HG02970 (cell line): ENCODE results near the gene DUSP23.

Experiments used
- ATAC-seq: cut with Tn5 transposase; IDR thresholded peaks from one replicate; pipeline ENCODE4 v1.9.1; 2021; ENCODE audit warnings: mild to moderate bottlenecking, moderate library complexity, moderate number of reproducible peaks; ENCODE audit not compliant: unreplicated experiment, low FRiP score

The DUSP23 gene

DNA sequence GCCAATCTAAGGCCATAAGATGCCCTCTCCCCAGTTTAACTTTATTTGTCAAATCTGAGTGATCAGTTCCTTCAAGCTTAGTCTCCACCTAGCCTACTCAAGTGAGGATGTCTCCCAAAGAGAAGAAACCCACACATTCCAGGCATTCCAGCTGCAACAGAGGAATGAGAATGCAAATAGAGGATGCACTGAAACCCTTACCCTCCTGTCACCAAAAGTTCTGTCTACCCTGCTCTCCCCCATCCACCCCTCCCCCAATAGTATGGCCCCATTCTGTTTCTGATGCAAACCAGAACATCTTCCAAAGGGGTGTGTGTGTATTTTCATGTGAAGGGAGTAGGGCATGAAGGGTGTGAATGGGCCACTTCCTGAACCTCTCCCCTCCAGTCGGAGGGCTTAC is 3.0 kb downstream of the DUSP23 start:
- no peak for ATAC-seq

DNA sequence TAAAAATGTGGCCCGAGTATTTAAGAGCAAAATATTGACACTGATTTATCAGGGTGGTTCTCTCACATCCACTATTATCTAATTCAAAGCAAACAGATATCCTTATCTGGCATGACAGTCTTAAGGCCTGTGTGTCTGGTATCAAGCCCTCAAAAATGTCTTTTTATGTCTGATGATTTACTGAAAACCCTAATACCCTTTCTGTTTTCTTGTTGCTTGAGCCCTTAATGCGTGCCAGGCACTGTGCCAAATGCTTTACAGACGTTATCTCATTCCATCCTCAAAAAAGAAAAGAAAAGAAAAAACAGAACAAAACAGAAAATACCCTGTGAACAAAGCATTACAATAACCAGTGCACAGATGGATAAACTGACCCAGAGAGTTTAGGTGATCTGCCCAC is 5.7 kb downstream of the DUSP23 start:
- ATAC-seq, result no peak

DNA sequence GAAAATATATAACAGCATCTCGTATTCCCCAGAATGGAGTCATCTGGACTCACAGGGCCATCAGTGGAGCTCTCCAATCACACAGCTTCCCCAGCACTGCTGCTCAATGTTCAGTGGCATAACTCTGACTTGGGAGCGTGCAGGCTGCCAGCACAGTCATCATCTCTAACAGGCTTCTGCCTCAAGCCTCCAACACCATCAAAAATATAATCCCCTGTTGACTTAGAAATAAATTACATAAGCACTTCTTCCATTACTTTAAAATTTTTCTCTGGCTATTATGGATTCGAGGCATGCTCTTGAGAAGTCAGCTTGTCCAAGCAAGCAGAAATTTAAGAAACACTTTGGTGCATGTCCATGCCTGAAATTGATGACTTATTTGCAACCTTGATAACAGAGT is 6.2 kb downstream of the DUSP23 start:
- no peak for ATAC-seq

DNA sequence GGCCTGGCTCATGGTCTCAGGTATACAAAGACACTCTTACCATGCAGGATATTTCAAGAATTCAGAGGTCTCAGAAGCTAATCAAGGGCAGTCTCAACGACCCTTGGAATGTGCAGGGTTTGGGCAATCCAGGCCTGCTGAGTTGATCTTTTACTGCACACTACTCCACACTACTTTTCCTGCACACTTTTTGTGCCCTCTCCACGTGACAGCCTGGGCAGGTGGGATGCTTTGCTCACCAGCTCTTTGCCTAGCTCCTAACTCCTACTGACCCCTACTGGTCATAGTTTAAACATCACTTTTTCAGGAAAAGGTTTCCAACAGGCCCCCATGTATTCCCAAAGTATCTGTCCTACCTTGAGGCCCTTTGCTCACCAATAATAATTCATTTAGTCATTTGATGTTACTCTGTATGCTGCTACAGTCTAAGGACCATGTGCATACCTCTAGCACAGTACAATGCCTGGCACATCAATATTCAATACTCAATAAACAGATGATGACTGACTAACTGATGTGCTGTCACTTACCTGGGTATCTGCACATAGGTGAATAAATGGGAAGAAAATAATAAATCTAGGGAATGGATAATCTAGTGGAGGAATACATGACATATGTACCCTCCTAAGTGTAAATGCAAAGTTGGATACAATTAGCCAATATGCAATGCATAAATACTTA is 9.6 kb downstream of the DUSP23 start:
- no peak for ATAC-seq

DNA sequence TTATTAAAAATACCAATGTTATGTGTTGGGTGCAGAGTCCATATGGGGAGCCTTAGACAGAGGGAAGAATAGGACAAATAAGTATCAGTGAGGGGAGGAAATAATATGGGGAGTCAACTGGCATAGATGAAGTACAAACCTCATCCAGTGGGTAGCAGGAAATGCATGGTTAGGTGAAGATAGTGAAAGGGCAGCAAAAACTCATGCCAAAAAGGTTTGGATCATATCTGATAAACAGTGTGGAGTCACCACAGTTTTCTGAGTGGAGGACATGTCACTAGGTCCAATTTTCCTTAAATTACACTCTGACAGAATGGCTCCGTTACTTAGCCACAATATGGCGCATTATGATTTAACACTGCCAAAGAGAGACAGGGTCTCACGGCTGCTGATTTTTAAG is 10.3 kb downstream of the DUSP23 start:
- ATAC-seq, result no peak

DNA sequence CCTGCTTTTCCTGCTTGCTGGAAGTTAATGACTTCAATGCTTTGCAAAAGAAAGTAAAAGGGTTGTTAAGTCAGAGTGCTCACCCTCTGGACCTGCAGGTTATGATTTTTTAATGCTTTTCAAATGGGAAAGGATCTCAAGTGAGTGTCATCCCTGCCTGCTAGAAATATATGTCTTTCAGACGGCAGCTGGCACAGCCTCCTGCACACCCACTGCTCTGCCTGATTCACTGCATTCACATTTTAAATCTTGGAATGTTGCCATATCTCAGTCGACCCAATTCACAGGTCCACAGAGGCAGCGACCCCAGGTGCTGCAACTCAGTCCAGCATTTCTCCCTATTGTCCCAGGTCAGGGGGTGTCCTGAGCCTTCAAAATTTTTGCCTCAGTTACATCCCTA is 10.7 kb downstream of the DUSP23 start:
- no peak for ATAC-seq

DNA sequence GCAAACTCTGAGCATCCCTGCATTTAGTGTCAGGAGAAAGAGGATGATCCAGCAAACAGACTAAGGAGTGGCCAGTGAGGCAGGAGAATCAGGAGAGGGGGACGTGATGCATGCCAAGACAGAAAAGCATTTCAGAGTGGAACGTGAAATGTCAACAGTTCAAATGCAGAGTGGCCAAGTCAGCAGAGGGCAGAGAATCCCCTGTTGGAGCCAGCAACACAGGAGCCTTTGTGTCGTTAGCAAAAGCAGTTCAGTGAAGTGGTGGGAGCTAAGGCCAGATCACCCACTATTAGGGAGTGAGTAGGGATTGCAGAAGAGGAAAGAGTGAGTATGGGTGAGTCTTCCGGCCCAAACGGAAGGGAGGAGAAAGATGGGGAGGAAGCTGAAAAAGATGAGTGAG is 14.8 kb downstream of the DUSP23 start:
- ATAC-seq, result no peak

DNA sequence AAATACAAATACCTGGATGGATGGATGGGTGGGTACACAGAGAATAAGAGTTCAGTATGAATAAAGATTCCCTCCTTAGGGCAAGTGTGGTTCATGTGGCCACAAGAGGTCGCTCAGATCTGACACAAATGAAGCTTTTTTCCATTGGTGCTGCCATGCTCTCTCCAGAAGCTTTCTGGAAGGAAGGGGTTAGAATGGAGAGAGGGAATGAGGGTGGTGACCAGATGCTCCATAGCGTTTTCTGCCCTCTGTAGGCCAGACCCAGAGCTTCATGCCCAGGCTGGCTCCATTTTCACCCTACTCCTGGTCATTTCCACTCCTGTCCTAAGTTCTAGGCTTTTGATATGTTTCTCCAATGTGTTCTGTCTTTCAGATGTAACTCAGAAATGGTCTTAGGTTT is 18.1 kb downstream of the DUSP23 start:
- ATAC-seq, result no peak

DNA sequence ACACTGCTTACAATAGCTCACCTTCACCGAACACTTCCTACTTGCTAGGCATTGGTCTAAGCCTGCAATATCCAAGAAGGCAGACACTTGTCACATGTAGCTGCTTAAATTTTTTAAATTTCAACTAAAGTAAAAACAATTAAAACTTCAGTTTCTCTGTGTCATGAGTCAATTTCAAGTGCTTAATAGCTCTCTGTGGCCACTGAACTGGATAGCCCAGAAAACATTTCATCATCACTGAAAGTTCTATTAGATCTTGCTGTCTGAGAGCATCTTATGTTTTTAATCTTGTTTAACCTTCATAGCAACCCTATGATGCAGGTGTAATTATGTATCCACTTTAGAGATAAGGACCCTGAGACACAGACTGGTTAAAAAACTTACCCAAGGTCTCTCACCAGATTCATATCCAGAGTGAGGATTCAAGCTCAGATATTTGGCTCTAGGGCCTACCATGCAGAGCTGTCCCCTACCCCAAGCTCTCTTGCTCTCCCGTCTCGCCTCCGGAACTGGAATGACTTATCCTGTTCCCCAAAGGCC is 18.8 kb downstream of the DUSP23 start:
- ATAC-seq, result no peak

DNA sequence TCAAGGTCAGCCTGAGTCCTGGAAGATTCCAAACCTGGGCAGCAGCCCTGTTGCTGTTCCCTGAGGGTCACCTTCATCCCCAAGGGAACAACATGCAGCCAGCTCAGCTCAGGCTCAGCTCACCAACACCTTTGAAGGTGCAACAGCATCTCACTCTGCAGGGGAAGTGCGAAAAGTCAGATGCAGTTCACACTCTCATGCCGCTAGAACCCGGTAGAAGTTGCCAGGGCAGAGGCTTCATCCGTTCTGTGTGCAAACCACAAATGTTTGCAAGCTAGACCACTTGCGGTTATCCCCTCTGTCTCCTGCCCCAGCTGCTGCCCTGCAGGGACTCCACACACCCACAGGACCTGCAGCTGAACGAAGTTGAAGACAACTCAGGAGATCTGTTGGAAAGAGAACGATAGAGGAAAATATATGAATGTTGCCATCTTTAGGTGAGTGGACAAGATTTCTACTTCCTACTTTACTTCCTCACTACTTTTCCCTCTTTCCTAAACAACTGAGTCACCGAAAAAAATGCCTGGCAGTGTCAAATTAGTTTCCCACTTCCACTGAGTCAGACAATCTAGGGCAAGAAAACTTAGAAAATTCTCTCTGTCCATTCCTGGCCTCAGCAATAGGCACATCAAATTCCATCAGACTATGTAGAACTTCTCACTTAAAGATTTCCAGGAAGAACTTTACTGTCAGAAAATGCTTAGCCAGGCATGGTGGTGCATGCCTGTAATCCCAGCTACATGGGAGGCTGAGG is 19.6 kb downstream of the DUSP23 start:
- ATAC-seq, result no peak

DNA sequence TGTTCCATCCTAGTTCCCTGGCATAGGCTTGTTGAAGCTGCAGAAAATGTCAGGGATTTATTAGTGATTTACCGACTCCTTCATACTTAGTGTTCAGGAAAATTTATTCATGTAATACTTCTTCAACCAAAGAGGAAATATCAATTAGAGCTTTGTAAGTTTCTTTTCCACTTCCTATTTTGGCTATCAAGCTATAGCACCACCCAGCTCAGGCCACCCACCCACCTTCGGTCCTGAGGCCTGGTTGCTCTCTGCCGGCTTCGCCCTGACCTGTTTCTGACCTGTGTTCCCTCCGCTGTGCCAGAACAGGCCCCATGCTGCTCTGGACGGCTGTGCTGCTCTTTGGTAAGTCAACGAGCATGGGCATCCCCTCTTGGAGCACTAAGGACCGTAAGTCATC is 21.3 kb downstream of the DUSP23 start, which contains the start of gene FCRL6:
FCRL6 (plus strand) TSS at position 250 of the 400 bp plus-strand sequence; CDS start at position 315, 65 bp downstream.
- ATAC-seq, result no peak

DNA sequence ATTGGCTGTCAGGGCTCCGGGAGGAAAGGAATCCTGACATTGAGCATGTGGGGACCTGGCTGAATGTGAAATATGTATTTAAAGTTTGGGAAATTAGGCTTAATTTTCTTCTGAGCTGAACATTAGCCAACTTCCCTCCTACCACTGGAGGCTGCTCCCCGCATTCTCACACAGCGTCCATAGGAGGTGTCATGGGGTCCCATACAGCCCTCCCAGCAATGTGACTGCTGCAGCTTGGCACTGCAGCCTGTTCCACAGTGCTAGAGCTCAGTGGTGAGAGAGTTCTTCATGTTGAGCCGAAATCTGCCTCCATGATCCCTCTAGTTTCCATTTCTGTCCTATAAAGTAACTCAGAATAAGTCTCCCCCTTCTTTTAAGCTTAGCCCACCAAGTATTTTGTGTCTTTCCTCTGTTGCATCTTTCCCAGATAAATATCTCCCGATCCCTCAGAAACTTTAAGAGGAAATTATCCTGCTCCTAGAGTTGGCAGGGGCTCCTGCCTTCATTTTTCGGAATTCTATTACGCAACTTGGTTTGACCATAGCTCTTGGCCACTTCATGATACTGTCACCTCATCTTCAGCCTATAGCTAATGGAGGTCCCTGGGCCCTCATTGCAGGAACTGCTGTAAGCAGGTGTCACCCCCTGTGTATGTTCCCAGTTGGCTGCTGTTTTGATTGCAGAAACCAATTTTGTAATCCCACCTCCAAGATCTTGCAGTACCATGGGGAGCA is 23.4 kb downstream of the DUSP23 start:
- no peak for ATAC-seq

DNA sequence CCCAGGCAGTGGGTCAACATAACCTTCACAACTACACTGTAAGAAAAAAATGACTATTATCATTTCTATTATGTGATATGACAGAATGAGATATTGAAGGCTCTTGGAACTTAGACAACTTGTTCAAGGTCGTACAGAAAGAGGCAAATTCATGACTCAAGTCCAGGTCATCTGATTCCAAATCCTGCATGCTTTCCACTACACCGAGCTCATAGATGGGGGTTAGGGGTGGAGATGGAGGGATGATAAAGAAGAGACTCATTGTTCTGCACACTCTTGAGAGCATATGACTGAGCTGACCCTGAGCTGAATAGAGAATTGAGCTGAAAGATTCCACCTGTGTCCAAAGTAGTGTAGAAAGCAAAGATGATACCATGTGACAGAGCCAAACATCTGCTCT is 24.2 kb downstream of the DUSP23 start:
- ATAC-seq, result no peak

DNA sequence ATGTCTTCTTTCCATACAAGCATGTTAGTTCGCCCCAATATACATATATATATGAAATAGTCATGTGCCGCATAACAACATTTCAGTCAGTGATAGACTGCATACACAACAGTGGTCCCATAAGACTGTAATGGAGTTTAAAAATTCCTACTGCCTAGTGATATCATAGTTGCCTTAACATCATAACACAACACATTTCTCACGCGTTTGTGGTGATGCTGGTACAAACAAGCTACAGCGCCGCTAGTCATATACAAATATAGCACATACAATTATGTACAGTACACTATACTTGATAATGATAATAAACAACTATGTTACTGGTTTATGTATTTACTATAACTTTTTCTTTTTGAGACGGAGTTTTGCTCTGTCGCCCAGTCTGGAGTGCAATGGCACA is 35.2 kb downstream of the DUSP23 start:
- no peak for ATAC-seq

DNA sequence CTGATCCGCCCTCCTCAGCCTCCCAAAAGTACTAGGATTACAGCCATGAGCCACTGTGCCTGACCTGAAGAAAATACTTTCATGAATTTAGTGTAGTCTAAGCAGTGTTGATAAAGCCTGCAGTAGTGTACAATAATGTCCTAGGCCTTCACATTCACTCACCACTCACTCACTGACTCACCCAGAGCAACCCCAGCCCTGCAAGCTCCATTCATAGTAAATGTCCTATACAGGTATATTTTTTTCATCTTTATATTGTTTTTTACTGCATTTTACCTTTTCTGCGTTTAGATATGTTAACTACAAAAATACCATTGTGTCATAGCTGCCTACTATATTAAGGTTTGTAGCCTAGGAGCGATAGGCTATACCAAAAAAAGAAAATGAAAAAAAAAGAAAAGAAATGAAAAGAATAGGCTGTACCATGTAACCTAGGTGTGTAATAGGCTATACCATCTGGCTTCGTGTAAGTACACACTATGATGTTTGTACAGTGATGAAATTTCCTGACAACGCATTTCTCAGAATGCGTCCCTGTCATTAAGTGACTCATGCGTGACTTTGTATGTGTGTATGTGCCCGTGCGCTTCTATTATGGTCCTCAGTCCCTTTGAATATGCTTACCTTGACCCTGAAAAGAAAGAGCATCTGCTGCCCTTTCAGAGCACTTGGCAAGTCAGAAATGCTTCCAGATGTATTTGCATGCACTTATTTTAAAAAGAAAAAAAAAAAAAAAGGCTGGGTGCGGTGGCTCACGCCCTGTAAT is 36.7 kb downstream of the DUSP23 start:
- ATAC-seq, result no peak

DNA sequence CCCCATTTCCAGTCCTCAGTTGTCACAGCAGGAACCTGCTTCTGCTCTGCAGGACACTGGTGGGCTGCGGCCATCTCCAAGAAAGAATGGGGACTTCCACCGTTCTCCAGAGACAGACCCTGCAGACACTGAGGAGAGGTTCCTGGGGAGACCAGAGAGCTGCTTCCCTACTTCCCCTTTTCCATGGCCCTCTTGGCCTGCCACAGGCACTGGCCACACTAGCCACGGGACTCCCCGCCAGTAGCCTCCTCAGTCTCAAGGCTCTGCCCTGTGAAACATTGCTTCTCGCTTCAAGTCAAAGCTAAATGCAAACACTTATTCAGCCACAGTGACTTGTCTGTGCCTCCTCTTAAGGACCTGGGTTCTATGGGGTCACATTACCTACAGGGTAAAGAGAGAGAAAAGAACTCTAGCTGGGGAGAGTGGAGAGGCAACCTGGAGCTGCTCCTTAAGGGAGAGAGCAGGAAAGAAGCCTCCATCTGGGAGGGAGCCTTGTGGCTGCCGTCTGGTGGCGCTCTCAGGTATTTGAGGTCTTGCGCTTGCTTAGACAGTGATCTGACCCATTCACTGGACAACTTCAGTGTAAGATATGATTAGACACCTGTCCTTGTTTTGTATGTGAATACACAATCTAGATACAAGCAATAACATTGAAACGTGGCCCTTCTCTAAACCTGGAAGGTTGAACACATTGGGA is 40.6 kb downstream of the DUSP23 start:
- ATAC-seq, result no peak

DNA sequence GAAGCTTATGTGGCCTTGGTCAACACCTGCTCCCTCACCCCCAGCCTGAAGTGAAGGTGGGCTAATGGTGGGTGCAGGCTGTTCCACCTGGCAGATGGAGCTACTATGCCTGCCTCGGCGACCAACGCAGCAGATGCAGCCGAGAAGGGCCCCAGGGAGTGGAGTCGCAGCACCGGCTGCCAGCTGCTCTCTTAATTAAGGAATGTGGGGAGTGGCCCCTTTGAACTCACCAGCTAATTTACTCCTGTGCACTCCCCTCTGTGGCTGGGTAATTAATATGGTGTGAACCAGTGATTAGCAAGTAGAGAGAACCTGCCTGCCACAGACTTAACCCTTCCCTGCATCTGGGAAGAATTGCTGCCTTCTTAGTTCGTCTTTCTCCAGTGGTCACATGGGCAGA is 42.6 kb downstream of the DUSP23 start:
- ATAC-seq, result no peak

DNA sequence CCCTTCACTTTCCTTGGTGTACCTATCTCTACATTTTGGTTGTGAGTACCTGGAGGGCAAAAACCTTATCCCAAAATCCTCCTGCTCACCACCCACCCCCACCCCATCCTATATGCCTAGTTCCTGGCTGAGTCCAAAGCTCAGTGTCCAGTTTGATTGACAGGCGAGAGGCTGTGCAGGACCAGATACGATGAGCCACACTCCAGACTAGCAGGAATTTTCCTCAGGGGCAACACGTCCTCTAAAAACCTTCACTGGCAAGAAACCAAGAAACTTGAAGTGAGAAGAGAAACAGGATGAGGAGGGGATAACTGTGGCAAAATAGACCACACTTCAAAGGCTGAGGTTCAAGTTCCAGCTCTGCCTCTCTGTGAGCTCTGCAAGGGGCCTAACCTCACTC is 44.8 kb downstream of the DUSP23 start:
- no peak for ATAC-seq

DNA sequence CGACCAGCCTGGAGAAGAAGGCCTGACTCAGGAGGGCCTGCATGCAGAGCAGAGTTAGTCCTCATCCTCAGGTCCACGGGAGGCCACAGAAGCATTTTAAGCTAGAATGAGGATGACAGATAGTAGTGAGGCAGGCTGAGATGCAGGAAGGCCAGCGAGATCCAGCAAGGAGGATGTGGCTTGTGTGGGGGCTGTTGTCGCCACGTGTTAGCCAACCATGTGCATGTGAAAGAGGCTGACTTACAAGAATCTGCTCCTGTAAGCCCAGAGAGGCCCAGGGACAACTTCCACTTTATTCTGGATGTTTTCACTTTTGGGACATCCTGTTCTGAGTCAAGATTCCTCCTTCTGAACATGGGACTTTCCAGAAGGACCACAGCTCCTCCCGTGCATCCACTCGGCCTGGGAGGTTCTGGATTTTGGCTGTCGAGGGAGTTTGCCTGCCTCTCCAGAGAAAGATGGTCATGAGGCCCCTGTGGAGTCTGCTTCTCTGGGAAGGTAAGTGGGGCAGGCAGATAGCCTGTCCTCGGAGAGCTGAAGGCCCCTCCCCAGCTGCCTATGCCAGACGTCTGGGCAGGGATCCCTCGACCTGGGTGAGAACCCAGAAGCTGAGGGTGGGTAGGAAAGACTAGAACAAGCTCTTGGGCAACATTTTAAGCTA is 45.8 kb downstream of the DUSP23 start, which contains the start of gene SLAMF8:
SLAMF8 (plus strand) TSS at position 433 of the 661 bp plus-strand sequence; CDS start at position 459, 26 bp downstream.
- no peak for ATAC-seq
